Neuronal stem cell (in vitro differentiated cells): ENCODE results near the gene MGST3. TPM values are rescaled to one million over a fixed set of nuclear protein-coding genes. Genes with fewer than 3 reads are reported as not detected.
"Not testable (repeated sequence)": the region's sequence is repeated elsewhere in the genome, so short reads cannot be mapped to it uniquely, and the experiment has no call there.

Experiments
- DNase-seq: peaks from one replicate; pipeline ENCODE4 v3.0.0-alpha.2; 2013; ENCODE audit warnings: low spot score
- H2AFZ ChIP-seq: one replicate; pipeline ENCODE4 v1.6.1; 2013; ENCODE audit warnings: mild to moderate bottlenecking, low read length, inconsistent platforms
- H2AK5ac ChIP-seq: 2 replicates; pipeline ENCODE4 v1.6.1; 2013; ENCODE audit warnings: low read depth, mild to moderate bottlenecking, inconsistent platforms, low read length, moderate library complexity, mixed read lengths
- H2BK120ac ChIP-seq: 2 replicates; pipeline ENCODE4 v1.6.1; 2013; ENCODE audit warnings: low read depth, mild to moderate bottlenecking, inconsistent platforms, low read length, moderate library complexity, mixed read lengths
- H2BK12ac ChIP-seq: one replicate; pipeline ENCODE4 v1.6.1; 2013; ENCODE audit warnings: low read length, inconsistent platforms
- H2BK15ac ChIP-seq: 2 replicates; pipeline ENCODE4 v1.6.1; 2013; ENCODE audit warnings: mild to moderate bottlenecking, low read length, inconsistent platforms, mixed read lengths
- H2BK5ac ChIP-seq: one replicate; pipeline ENCODE4 v1.6.1; 2013; ENCODE audit warnings: inconsistent platforms, mild to moderate bottlenecking, low read length, moderate library complexity
- H3K14ac ChIP-seq: one replicate; pipeline ENCODE4 v1.6.1; 2013; ENCODE audit warnings: low read length, inconsistent platforms
- H3K18ac ChIP-seq: 2 replicates; pipeline ENCODE4 v1.6.1; 2013; ENCODE audit warnings: low read length, inconsistent platforms
- H3K23ac ChIP-seq: 2 replicates; pipeline ENCODE4 v1.6.1; 2013; ENCODE audit warnings: low read depth, mild to moderate bottlenecking, mixed read lengths, low read length, inconsistent platforms; ENCODE audit not compliant: poor library complexity
- H3K27ac ChIP-seq: replicated peaks from 3 replicates; pipeline ENCODE4 v1.5.1; 2013; ENCODE audit warnings: low read length, inconsistent platforms
- H3K27me3 ChIP-seq, 3 experiments: 2 replicates each; pipeline ENCODE4 v1.6.1; 2013; ENCODE audit warnings: low read length in 3 of 3, mild to moderate bottlenecking in 2 of 3, inconsistent platforms in 1 of 3, low read depth in 1 of 3, mixed read lengths in 1 of 3, moderate library complexity in 1 of 3; ENCODE audit not compliant: control insufficient read depth in 3 of 3, insufficient read depth in 3 of 3
- H3K36me3 ChIP-seq, 2 donors: replicated peaks in 1 of 2; 2 replicates each; pipeline ENCODE4 v1.6.1; 2013; ENCODE audit warnings: low read length in 2 of 2; ENCODE audit not compliant: control insufficient read depth in 2 of 2, insufficient read depth in 2 of 2
- H3K4ac ChIP-seq: 2 replicates; pipeline ENCODE4 v1.6.1; 2013; ENCODE audit warnings: inconsistent platforms, mild to moderate bottlenecking, low read length, moderate library complexity
- H3K4me1 ChIP-seq, 2 donors: 1 replicate in 1 of 2; 2 replicates in 1 of 2; pipeline ENCODE4 v1.6.1; 2013; ENCODE audit warnings: low read length in 2 of 2, low read depth in 1 of 2; ENCODE audit not compliant: control insufficient read depth in 2 of 2, insufficient read depth in 1 of 2
- H3K4me2 ChIP-seq: one replicate; pipeline ENCODE4 v1.6.1; 2013; ENCODE audit warnings: mild to moderate bottlenecking, low read length, inconsistent platforms; ENCODE audit not compliant: insufficient read depth, poor library complexity, severe bottlenecking
- H3K4me3 ChIP-seq, 2 donors: 2 replicates each; pipeline ENCODE4 v1.5.1; 2013; ENCODE audit warnings: low read length in 2 of 2, mild to moderate bottlenecking in 2 of 2, inconsistent platforms in 1 of 2, moderate library complexity in 1 of 2
- H3K79me1 ChIP-seq: one replicate; pipeline ENCODE4 v1.6.1; 2013; ENCODE audit warnings: low read depth, mild to moderate bottlenecking, inconsistent platforms, low read length, moderate library complexity
- H3K9ac ChIP-seq: one replicate; pipeline ENCODE4 v1.6.1; 2013; ENCODE audit warnings: mild to moderate bottlenecking, low read depth, low read length, inconsistent platforms; ENCODE audit not compliant: poor library complexity
- H3K9me3 ChIP-seq, 2 donors: replicated peaks in 1 of 2; 2 replicates each; pipeline versions ENCODE3 to v1.6.1; 2013; ENCODE audit warnings: low read length in 2 of 2, mild to moderate bottlenecking in 2 of 2, inconsistent platforms in 1 of 2, low read depth in 1 of 2, mixed read lengths in 1 of 2, moderate library complexity in 1 of 2; ENCODE audit not compliant: control insufficient read depth in 2 of 2, insufficient read depth in 1 of 2
- H4K8ac ChIP-seq: one replicate; pipeline ENCODE4 v1.6.1; 2013; ENCODE audit warnings: low read depth, mild to moderate bottlenecking, inconsistent platforms, low read length, moderate library complexity
- H4K91ac ChIP-seq: one replicate; pipeline ENCODE4 v1.6.1; 2013; ENCODE audit warnings: low read length, low read depth, mild to moderate bottlenecking, inconsistent platforms; ENCODE audit not compliant: poor library complexity
- WGBS, 2 donors: extraction: QIAGEN DNeasy Blood & Tissue Kit; methylation state at CpG; one replicate each; pipeline ENCODE4 v1.1.7; 2013; ENCODE audit warnings: missing lambda C conversion rate in 2 of 2, mixed read lengths in 1 of 2; ENCODE audit not compliant: insufficient read length in 2 of 2, insufficient replicate concordance in 1 of 2; ENCODE audit errors: extremely low coverage in 2 of 2; 5-methylcytosine and 5-hydroxymethylcytosine counted together
- polyA plus RNA-seq, 2 experiments: library from polyadenylated mRNA; stranded (reverse); fragments of 200-250 nt; gene quantifications; one replicate each; pipeline ENCODE4 v1.2.3, GENCODE V29; 2013

The MGST3 gene
- 164 TPM for polyA plus RNA-seq (2013, experiment 1 of 2)
- polyA plus RNA-seq (2013, experiment 2 of 2): 164 TPM

GRCh38 chr1:165630629-165631341 lies at the start of gene MGST3:
Gene MGST3, plus strand, starts transcription at chr1:165631234. Its CDS starts 18,614 bp downstream, at chr1:165649848.
- peak within 1 kb of the TSS; percentile 5 for H2BK15ac ChIP-seq
- WGBS, 2 donors: no CpG with 5 or more reads among the region's 56 CpGs
- DNase-seq: peak; percentile 94
- no peak within 1 kb of the TSS for H3K4ac ChIP-seq
- H3K4me1 ChIP-seq: peaks cover 2 to 8% of the 10 kb centered on the region in 2 donors
- no peak within 1 kb of the TSS for H2BK120ac ChIP-seq
- no peaks in the 10 kb centered on the region for H3K9me3 ChIP-seq
- peak within 1 kb of the TSS; percentile 82 for H3K4me2 ChIP-seq
- peak within 1 kb of the TSS; percentile 79 to 91 for H3K4me3 ChIP-seq
- H2BK12ac ChIP-seq: no peak within 1 kb of the TSS
- peak within 1 kb of the TSS; percentile 91 for H2AFZ ChIP-seq
- H3K27me3 ChIP-seq: peaks cover 0 to 22% (median 0%) of the 10 kb centered on the region in 3 experiments
- no peak within 1 kb of the TSS for H4K91ac ChIP-seq
- peak within 1 kb of the TSS; percentile 65 for H3K9ac ChIP-seq
- peak within 1 kb of the TSS; percentile 70 for H3K23ac ChIP-seq
- H4K8ac ChIP-seq: no peak within 1 kb of the TSS
- no peak within 1 kb of the TSS for H2AK5ac ChIP-seq
- H3K18ac ChIP-seq: peak within 1 kb of the TSS; percentile 90
- H3K27ac ChIP-seq: peak within 1 kb of the TSS; percentile 88
- peaks cover 0 to 6% of the 10 kb centered on the region in 2 donors for H3K36me3 ChIP-seq
- H3K79me1 ChIP-seq: peaks cover 4% of the 10 kb centered on the region
- no peak within 1 kb of the TSS for H2BK5ac ChIP-seq
- H3K14ac ChIP-seq: peak within 1 kb of the TSS; percentile 77

- no peaks in the 10 kb centered on the region for H3K36me3 ChIP-seq
- H4K91ac ChIP-seq: no peak overlapping the region
- H3K4me2 ChIP-seq: no peak overlapping the region
- H3K9ac ChIP-seq: peak overlapping the region; percentile 24
- DNase-seq: no peak
- H4K8ac ChIP-seq: no peak overlapping the region
- no peak overlapping the region for H2BK120ac ChIP-seq
- no peak overlapping the region for H2BK12ac ChIP-seq
- no peak overlapping the region for H3K4me3 ChIP-seq
- no CpG with 5 or more reads among the region's 25 CpGs for WGBS, 2 donors
- H3K79me1 ChIP-seq: no peaks in the 10 kb centered on the region
- H2AFZ ChIP-seq: no peak overlapping the region
- no peak overlapping the region for H2BK15ac ChIP-seq
- H3K27me3 ChIP-seq: peaks cover 0 to 2% (median 0%) of the 10 kb centered on the region in 3 experiments
- H2AK5ac ChIP-seq: no peak overlapping the region
- H3K14ac ChIP-seq: no peak overlapping the region
- H2BK5ac ChIP-seq: no peak overlapping the region
- H3K4me1 ChIP-seq: no peaks in the 10 kb centered on the region
- H3K9me3 ChIP-seq: no peaks in the 10 kb centered on the region
- H3K23ac ChIP-seq: peak overlapping the region; percentile 57
- H3K18ac ChIP-seq: peak overlapping the region; percentile 35
- no peak overlapping the region for H3K27ac ChIP-seq
- no peak overlapping the region for H3K4ac ChIP-seq
These were observed 49.1 kb upstream of the MGST3 start for GRCh38 chr1:165581926-165582325.

- Histone ChIP-seq H3K9me3 (no peaks in the 10 kb centered on the region), H3K9ac (no peak overlapping the region), H3K36me3 (no peaks in the 10 kb centered on the region), H3K27me3 (peaks cover 0 to 8% (median 0%) of the 10 kb centered on the region in 3 experiments), H2AFZ (no peak overlapping the region), H3K27ac (no peak overlapping the region), H3K4ac (no peak overlapping the region), H2BK120ac (no peak overlapping the region), H2AK5ac (no peak overlapping the region), H2BK12ac (no peak overlapping the region), H2BK15ac (no peak overlapping the region), H3K23ac (no peak overlapping the region), H4K8ac (no peak overlapping the region), H3K14ac (no peak overlapping the region), H2BK5ac (no peak overlapping the region), H3K4me3 (no peak overlapping the region), H3K4me1 (no peaks in the 10 kb centered on the region), H4K91ac (no peak overlapping the region), H3K18ac (no peak overlapping the region), H3K4me2 (no peak overlapping the region), H3K79me1 (no peaks in the 10 kb centered on the region)
- no peak for DNase-seq
- no CpG with 5 or more reads among the region's 3 CpGs for WGBS, 2 donors
These were observed 44.6 kb upstream of the MGST3 start for GRCh38 chr1:165586398-165586797.

GRCh38 chr1:165591391-165591790 lies 39.6 kb upstream of the MGST3 start:
- not testable (repeated sequence) for H3K79me1 ChIP-seq, H3K4me2 ChIP-seq, H3K36me3 ChIP-seq, H3K4me3 ChIP-seq, H2AK5ac ChIP-seq, H3K9me3 ChIP-seq, DNase-seq, H3K4me1 ChIP-seq, H3K18ac ChIP-seq, H3K4ac ChIP-seq, H4K91ac ChIP-seq, H3K23ac ChIP-seq, H4K8ac ChIP-seq, H2BK120ac ChIP-seq, H2BK12ac ChIP-seq, H3K9ac ChIP-seq, H2BK15ac ChIP-seq, H2BK5ac ChIP-seq, H3K27ac ChIP-seq, H3K14ac ChIP-seq, H2AFZ ChIP-seq
- WGBS, 2 donors: no CpG with 5 or more reads among the region's 4 CpGs
- peaks cover 0 to 18% (median 0%) of the 10 kb centered on the region in 3 experiments for H3K27me3 ChIP-seq
